Activated CD8-positive, alpha-beta memory T cell treated with anti-CD3 and anti-CD28 coated beads for 1 hour (primary cell): ENCODE data around the gene BABAM2.
"Not testable (repeated sequence)": the region's sequence is repeated elsewhere in the genome, so short reads cannot be mapped to it uniquely, and the experiment has no call there.

Experiments
- DNase-seq, 2 donors: peaks; one replicate each; pipeline ENCODE4 v3.0.0-alpha.2; 2020; ENCODE audit warnings: low read depth in 1 of 2; ENCODE audit errors: extremely low read depth in 1 of 2

BABAM2 gene

GRCh38 chr2:27875089-27875881 is 15.2 kb upstream of the BABAM2 start:
- no peak for DNase-seq

DNA sequence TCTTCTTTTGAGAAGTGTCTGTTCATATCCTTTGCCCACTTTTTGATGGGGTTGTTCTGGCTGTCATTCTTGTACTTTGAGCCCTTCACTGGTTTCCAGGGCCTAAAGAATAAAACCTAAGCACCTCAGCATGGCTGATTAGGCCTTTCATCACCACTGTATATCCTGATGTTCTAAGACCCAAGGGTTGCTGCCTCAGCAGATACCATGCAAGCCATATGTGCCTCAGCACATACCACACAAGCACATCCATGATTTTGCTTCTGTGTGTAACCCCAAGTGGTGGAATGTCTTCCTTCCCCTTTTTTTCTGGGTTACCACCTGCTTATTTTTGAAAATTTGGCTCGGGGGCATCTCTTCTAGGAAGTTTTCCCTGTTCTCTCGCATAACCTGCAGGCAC is 11.7 kb upstream of the BABAM2 start:
- no peak for DNase-seq

GRCh38 chr2:27881815-27882583 is 8.5 kb upstream of the BABAM2 start:
- not testable (repeated sequence) for DNase-seq

GRCh38 chr2:27882584-27882922 is 8.0 kb upstream of the BABAM2 start:
- DNase-seq, result not testable (repeated sequence)

- no peak for DNase-seq
Measured at GRCh38 chr2:27884601-27885000, 5.9 kb upstream of the BABAM2 start.

DNA sequence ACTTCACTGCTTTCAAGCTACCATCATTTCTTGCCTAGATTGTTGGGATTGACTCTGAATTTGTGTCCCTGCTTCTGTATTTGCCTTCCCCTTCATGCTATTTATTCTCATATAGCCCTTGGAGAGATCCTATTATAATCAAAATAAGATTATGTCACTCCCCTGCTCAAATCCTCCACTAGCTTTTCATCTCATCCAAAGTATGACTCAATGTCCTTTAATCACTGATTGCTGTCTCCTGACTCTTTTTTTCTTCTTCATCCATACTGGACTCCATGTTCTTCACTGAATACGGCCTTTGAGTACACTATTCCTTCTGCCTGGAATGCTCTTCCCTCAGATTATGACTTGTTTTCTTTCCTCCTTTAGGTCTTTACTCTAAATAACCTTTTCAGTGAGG is 5.3 kb upstream of the BABAM2 start:
- DNase-seq, result no peak

GRCh38 chr2:27885661-27886060 is 4.9 kb upstream of the BABAM2 start:
- DNase-seq, result no peak

- DNase-seq, result no peak
Measured at GRCh38 chr2:27886322-27886721, 4.2 kb upstream of the BABAM2 start.

DNA sequence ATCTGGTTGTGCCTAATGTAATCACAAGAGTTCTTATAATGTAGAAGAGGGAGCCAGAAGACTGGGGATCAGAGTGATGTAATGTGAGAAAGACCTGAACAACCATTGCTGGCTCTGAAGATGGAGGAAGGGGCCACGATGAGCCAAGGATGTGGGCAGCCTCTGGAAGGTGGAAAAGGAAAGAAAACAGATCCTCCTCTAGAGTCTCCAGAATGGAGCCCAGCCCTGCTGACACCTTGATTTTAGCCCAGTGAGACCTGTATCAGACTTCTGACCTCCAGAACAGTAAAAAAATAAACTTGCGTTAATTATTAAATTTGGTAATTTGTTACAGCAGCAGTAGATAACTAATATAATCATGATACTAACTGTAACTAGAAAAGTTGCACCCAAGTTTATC is 3.4 kb upstream of the BABAM2 start:
- DNase-seq, result no peak

- DNase-seq, result no peak
Measured at GRCh38 chr2:27887830-27888229, 2.7 kb upstream of the BABAM2 start.

DNA sequence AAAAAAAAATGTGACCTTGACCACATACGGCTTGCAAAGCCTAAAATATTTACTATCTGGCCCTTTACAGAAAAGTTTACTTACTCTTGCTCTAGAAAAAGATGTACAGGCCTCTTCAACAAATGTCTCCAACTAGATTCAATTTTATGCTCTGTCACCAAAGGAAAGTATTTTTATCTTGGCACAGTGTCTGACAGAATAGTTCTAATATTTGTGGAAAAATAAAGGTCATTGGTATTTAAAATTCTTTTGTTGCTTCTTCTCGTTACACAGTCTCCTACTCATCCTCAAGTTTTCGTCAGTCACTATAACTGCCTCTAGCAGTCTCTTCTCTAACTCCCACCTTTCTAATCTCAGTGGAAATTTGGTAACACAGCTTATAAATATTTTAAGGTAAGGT is 1.7 kb upstream of the BABAM2 start:
- DNase-seq, result no peak

DNA sequence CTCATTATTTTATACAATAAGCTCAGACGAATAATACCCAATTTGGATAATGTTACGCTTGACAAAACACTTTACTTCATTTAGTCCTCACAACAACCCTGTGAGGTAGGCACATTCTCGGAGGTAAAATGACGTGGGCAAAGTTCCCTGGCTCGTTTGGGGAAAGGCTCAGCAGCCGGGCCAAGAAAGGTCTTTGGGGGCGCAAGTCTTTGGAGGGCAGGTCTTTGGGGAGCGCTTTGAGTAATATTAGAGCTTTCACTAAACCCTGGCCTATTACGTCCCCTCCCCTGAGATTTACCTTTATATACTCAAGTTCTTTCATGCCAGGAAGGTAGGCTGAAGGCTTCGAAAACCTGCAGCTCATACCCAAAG is 769 bp upstream of the BABAM2 start:
- DNase-seq, result no peak

- DNase-seq, result peak; percentile 83 to 99
Measured at GRCh38 chr2:27890924-27891672, 569 bp downstream of the BABAM2 start.

- DNase-seq, result no peak
Measured at GRCh38 chr2:27891673-27892105, 1.2 kb downstream of the BABAM2 start.

DNA sequence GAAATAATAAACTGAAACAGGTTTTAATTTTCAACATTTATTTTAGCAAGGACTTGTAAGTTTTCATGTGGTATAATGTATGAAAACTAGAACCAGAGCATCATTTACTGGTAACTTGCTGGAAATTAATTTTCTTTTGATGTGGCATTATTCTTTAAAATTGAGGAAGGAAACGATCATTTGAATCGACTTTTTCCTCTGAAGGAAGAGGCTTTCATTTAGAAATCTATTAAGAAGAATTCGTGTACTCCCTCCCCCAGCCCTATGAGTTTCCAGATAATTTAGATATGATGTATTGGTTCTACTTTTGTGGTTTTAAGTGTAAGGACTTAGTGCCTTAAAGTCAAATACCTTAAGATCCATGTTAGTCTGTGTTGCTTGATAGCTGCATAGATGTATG is 2.5 kb downstream of the BABAM2 start:
- no peak for DNase-seq

- no peak for DNase-seq
Measured at GRCh38 chr2:27897717-27898116, 7.2 kb downstream of the BABAM2 start.

DNA sequence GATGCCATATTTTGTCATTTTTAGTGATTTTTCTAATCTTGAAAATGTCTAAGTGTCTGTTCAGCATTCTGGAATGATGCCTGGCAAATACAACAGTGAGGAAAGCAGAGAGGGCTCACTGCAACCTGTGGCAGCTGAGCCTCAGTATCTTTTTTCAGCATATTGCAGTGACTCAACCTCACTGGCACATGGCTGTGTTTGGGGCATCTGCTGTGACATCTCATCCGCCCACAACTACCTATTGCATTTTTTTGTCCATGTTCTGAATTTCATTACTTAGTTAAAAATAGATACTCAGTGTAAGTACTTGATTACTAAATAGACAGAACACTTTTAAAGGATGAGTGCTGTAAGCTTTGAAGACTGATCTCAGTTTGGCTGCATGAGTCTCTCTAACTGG is 10.7 kb downstream of the BABAM2 start:
- no peak for DNase-seq

- no peak for DNase-seq
Measured at GRCh38 chr2:27902098-27902497, 11.6 kb downstream of the BABAM2 start.

DNA sequence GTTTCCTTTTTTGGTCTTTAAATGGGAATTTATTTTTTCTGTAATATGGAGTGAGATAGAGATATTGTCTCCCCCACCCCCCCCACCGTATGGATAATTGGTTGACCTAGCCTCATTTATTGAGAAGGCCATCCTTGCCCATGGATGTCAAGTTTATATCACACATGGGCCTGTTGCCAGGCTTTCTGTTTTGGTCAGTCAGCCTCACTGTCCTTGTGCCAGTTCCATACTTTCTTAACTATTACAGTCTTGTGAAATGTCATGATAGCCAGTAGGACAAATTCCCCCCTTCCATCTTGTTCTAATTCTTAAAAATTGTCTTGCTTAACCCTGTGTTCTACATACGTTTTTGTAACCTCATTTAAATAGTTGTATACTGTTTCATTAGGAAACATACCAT is 12.5 kb downstream of the BABAM2 start:
- no peak for DNase-seq

DNA sequence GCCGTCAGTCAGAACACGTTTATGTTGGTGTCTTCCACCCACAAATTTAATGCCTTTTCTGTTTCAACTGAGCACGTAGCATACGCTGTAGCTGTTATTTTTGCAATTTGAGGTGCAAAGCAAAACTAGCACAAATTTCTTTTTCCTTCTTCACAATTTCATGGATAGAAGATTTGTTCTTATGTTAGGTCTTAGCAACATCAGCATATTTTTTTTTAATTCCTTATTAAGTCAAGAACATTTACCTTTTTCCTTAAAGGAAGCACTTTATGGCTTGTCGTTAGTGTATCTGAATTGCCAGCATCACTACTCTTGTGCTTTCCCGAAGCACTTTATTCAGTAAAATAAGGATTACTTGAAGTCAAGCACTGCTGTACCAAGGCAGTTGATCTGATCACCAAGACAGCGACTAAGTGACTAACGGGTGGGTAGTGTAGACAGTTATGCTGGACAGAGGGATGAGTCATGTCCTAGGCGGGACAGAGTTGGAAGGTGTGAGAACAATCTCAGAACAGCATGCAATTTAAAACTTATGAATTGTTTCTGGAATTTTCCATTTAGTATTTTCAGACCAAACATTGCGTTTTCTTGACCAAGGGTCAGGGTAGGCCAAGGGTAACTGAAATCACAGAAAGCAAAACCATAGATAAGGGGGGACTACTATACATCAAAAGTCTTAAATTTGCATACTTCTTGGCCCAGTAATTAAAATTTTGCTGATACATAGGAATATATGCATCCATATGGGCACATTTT is 13.3 kb downstream of the BABAM2 start:
- DNase-seq, result no peak

DNA sequence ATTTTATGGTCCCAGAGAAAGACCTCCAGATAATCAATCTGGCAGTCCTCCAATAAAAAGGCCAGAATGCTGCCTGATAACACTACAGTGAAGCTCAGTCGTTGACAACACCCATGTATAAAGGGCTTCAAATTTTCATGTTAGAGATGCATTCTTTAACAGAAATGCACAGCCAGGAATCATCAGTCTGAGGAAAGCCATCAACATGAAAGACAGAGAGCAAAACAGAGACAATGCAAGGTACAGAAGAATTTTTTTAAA is 13.8 kb downstream of the BABAM2 start:
- no peak for DNase-seq
